Esophagus muscularis mucosa (tissue), 4 donors: ENCODE measurements around the gene CEP290. TPM values are rescaled to one million over a fixed set of nuclear protein-coding genes. Genes with fewer than 3 reads are reported as not detected.

Source experiments
- DNase-seq: peaks from one replicate; pipeline ENCODE4 v3.0.0-alpha.2; 2017; ENCODE audit errors: extremely low spot score
- H3K27ac ChIP-seq, 4 donors: fragments of 200-600 bp; sonication (generic); replicated peaks in 1 of 4; 1 replicate in 3 of 4; 2 replicates in 1 of 4; pipeline ENCODE4 v1.5.1; 2016 to 2019; ENCODE audit warnings: mild to moderate bottlenecking in 1 of 4
- H3K27me3 ChIP-seq, 4 donors: fragments of 200-600 bp; sonication (generic); one replicate each; pipeline versions ENCODE4 v1.5.1 to v1.6.0; 2016 to 2019
- H3K36me3 ChIP-seq, 4 donors: fragments of 200-600 bp; sonication (generic); one replicate each; pipeline ENCODE4 v1.5.1; 2016 to 2019
- H3K4me1 ChIP-seq, 4 donors: fragments of 200-600 bp; sonication (generic); one replicate each; pipeline ENCODE4 v1.5.1; 2016 to 2019
- H3K4me3 ChIP-seq, 4 donors: fragments of 200-600 bp; sonication (generic); 1 replicate in 2 of 4; 2 replicates in 2 of 4; pipeline ENCODE4 v1.5.1; 2016 to 2019; ENCODE audit warnings: mild to moderate bottlenecking in 4 of 4, moderate library complexity in 1 of 4
- H3K9me3 ChIP-seq, 4 donors: fragments of 200-600 bp; sonication (generic); 1 replicate in 3 of 4; 2 replicates in 1 of 4; pipeline ENCODE4 v1.5.1; 2016 to 2019
- EP300 ChIP-seq: sonication (generic); formaldehyde crosslinking; IDR thresholded peaks from one replicate; pipeline ENCODE4 v1.6.1; 2017; ENCODE audit warnings: antibody characterized with exemption
- POLR2A ChIP-seq: fragments of 450-650 bp; IDR thresholded peaks from one replicate; pipeline ENCODE4 v1.6.1; 2017; ENCODE audit warnings: antibody characterized with exemption, moderate library complexity, mild to moderate bottlenecking, low read depth
- POLR2AphosphoS5 ChIP-seq, 2 donors: sonication (generic); formaldehyde crosslinking; IDR thresholded peaks; one replicate each; pipeline ENCODE4 v1.6.1; 2017; ENCODE audit warnings: antibody characterized with exemption in 2 of 2
- WGBS: methylation state at CpG from one replicate; pipeline ENCODE4 v1.1.5; 2018; 5-methylcytosine and 5-hydroxymethylcytosine counted together
- intact Hi-C: fragments of 100-400 bp; cut with DNase I; formaldehyde crosslinking; loops from one replicate; pipeline ENCODE4 v1.15.1; 2023
- total RNA-seq, 4 donors: library from RNA; depleted of rRNA; stranded (reverse); fragments of >200 nt; gene quantifications; one replicate each; pipeline versions ENCODE4 v1.1.0 to v1.2.1, GENCODE V29; 2016
- TF ChIP-seq, protein P1 (sequence below), 3 experiments: fragments of 200-600 bp in 2 of 3; fragments of 450-650 bp in 1 of 3; sonication (generic) in 2 of 3; IDR thresholded peaks; one replicate each; pipeline ENCODE4 v1.5.1; 2017 to 2019; ENCODE audit warnings: antibody characterized with exemption in 3 of 3, mild to moderate bottlenecking in 2 of 3, moderate library complexity in 1 of 3

Gene CEP290
- total RNA-seq, 4 donors from 2014 or later, result 8.1 to 18.1 (median 13.6) TPM

- intact Hi-C loops, result no loop called here
- H3K36me3 ChIP-seq, result peaks cover 4 to 49% (median 8%) of the 10 kb centered on the region in 4 donors
Observed at GRCh38 chr12:88067301-88067700, 74.6 kb downstream of the CEP290 start.

GRCh38 chr12:88063375-88063774 is 78.5 kb downstream of the CEP290 start:
- TF ChIP-seq, protein P1, sequence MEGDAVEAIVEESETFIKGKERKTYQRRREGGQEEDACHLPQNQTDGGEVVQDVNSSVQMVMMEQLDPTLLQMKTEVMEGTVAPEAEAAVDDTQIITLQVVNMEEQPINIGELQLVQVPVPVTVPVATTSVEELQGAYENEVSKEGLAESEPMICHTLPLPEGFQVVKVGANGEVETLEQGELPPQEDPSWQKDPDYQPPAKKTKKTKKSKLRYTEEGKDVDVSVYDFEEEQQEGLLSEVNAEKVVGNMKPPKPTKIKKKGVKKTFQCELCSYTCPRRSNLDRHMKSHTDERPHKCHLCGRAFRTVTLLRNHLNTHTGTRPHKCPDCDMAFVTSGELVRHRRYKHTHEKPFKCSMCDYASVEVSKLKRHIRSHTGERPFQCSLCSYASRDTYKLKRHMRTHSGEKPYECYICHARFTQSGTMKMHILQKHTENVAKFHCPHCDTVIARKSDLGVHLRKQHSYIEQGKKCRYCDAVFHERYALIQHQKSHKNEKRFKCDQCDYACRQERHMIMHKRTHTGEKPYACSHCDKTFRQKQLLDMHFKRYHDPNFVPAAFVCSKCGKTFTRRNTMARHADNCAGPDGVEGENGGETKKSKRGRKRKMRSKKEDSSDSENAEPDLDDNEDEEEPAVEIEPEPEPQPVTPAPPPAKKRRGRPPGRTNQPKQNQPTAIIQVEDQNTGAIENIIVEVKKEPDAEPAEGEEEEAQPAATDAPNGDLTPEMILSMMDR (IDR thresholded peaks at IDR 0.05), result no peak
- no peak for TF ChIP-seq POLR2A
- TF ChIP-seq EP300, result no peak
- no peak for TF ChIP-seq POLR2AphosphoS5 (IDR thresholded peaks at IDR 0.05)
- H3K4me3 ChIP-seq, result no peak overlapping the region
- H3K36me3 ChIP-seq, result peaks cover 7 to 58% (median 14%) of the 10 kb centered on the region in 4 donors
- H3K27me3 ChIP-seq, result no peaks in the 10 kb centered on the region
- no peaks in the 10 kb centered on the region for H3K9me3 ChIP-seq
- H3K4me1 ChIP-seq, result no peaks in the 10 kb centered on the region
- intact Hi-C loops, result no loop called here
- no peak overlapping the region for H3K27ac ChIP-seq
- no peak for DNase-seq
- 91% methylated on average over 2 of the region's 2 CpGs for WGBS

More at GRCh38 chr12:88067301-88067700, 74.6 kb downstream of the CEP290 start:
- H3K4me3 ChIP-seq, result no peak overlapping the region
- H3K27ac ChIP-seq, result no peak overlapping the region
- 96% methylated on average over 9 of the region's 9 CpGs for WGBS
- DNase-seq, result no peak
- TF ChIP-seq POLR2AphosphoS5 (IDR thresholded peaks at IDR 0.05), result no peak
- TF ChIP-seq POLR2A, result no peak
- no peak for TF ChIP-seq EP300
- TF ChIP-seq, protein P1 (IDR thresholded peaks at IDR 0.05), result no peak
- no peaks in the 10 kb centered on the region for H3K9me3 ChIP-seq
- H3K27me3 ChIP-seq, result no peaks in the 10 kb centered on the region
- no peaks in the 10 kb centered on the region for H3K4me1 ChIP-seq

DNA sequence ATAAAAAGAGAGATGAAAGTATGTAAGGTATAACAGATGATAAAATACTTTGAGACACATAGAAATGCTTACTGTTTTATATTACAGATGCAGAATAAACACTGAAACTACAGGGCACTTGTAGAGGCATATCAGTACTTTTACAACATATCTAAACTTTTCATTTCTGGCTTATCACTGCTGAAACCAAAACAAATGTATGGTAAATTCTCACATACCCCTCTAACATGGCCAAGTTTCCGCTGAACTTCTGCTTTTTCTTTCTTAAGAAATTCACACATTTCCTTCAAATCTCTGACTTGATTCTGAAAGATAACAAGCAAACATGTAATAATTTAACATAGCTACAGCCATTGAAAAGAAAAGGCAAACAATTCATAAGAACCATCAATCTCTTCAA is 79.4 kb downstream of the CEP290 start:
- intact Hi-C loops, result no loop called here
- 76% methylated on average over 1 of the region's 1 CpG for WGBS
- no peaks in the 10 kb centered on the region for H3K4me1 ChIP-seq
- no peak overlapping the region for H3K4me3 ChIP-seq
- DNase-seq, result no peak
- TF ChIP-seq POLR2AphosphoS5 (IDR thresholded peaks at IDR 0.05) (no peak), POLR2A (no peak), EP300 (no peak)
- TF ChIP-seq, protein P1 (IDR thresholded peaks at IDR 0.05), result no peak
- H3K36me3 ChIP-seq, result peaks cover 11 to 58% (median 14%) of the 10 kb centered on the region in 4 donors
- no peaks in the 10 kb centered on the region for H3K27me3 ChIP-seq
- no peak overlapping the region for H3K27ac ChIP-seq
- H3K9me3 ChIP-seq, result no peaks in the 10 kb centered on the region

GRCh38 chr12:88058719-88059077 is 83.2 kb downstream of the CEP290 start:
- Histone ChIP-seq H3K27ac (no peak overlapping the region), H3K9me3 (no peaks in the 10 kb centered on the region), H3K27me3 (no peaks in the 10 kb centered on the region), H3K4me1 (no peaks in the 10 kb centered on the region), H3K4me3 (no peak overlapping the region), H3K36me3 (peaks cover 11 to 48% (median 18%) of the 10 kb centered on the region in 4 donors)
- intact Hi-C loops, result no loop called here
- TF ChIP-seq, protein P1 (IDR thresholded peaks at IDR 0.05), result no peak
- no peak for TF ChIP-seq POLR2A
- no peak for TF ChIP-seq EP300
- no peak for TF ChIP-seq POLR2AphosphoS5 (IDR thresholded peaks at IDR 0.05)
- no peak for DNase-seq
- 97% methylated on average over 1 of the region's 1 CpG for WGBS
